Heart left ventricle (tissue), 16 donors: ENCODE measurements around the gene PTRH1. TPM values are rescaled to one million over a fixed set of nuclear protein-coding genes. Genes with fewer than 3 reads are reported as not detected.

ENCODE experiments used
- ATAC-seq, 4 donors: fragments of 200-7000 bp; cut with Tn5 transposase; one replicate each; pipeline ENCODE4 v1.9.1; 2020 to 2022; ENCODE audit warnings: moderate library complexity in 4 of 4, mild to moderate bottlenecking in 3 of 4, moderate number of reproducible peaks in 1 of 4
- DNase-seq, 5 donors: peaks; one replicate each; pipeline ENCODE4 v3.0.0-alpha.2; 2020
- H3K27ac ChIP-seq, 12 donors: fragments of 200-600 bp; sonication (generic) in 4 of 12; one replicate each; pipeline versions ENCODE4 v1.5.0 to v1.8.0; 2016 to 2022; ENCODE audit warnings: mild to moderate bottlenecking in 2 of 12
- H3K27me3 ChIP-seq, 9 donors: fragments of 200-600 bp; sonication (generic) in 2 of 9; one replicate each; pipeline versions ENCODE4 v1.5.1 to v1.8.0; 2016 to 2022; ENCODE audit warnings: mild to moderate bottlenecking in 3 of 9
- H3K36me3 ChIP-seq, 9 donors: fragments of 200-600 bp; sonication (generic) in 2 of 9; one replicate each; pipeline versions ENCODE4 v1.5.0 to v1.8.0; 2018 to 2022; ENCODE audit warnings: mild to moderate bottlenecking in 2 of 9
- H3K4me1 ChIP-seq, 12 donors: fragments of 200-600 bp; sonication (generic) in 4 of 12; one replicate each; pipeline versions ENCODE4 v1.5.0 to v1.8.0; 2016 to 2022; ENCODE audit warnings: mild to moderate bottlenecking in 3 of 12
- H3K4me3 ChIP-seq, 12 donors: fragments of 200-600 bp; sonication (generic) in 4 of 12; one replicate each; pipeline versions ENCODE4 v1.5.0 to v1.8.0; 2017 to 2022; ENCODE audit warnings: mild to moderate bottlenecking in 9 of 12, moderate library complexity in 4 of 12
- H3K9me3 ChIP-seq, 12 donors: fragments of 200-600 bp; sonication (generic) in 4 of 12; one replicate each; pipeline versions ENCODE4 v1.5.0 to v1.8.0; 2016 to 2022; ENCODE audit warnings: mild to moderate bottlenecking in 1 of 12
- CTCF ChIP-seq, 12 donors: fragments of 200-600 bp; sonication (generic) in 4 of 12; IDR thresholded peaks; one replicate each; pipeline versions ENCODE4 v1.5.0 to v1.8.0; 2018 to 2022; ENCODE audit warnings: antibody characterized with exemption in 12 of 12, mild to moderate bottlenecking in 5 of 12
- POLR2A ChIP-seq, 2 donors: fragments of 450-650 bp; IDR thresholded peaks; one replicate each; pipeline ENCODE4 v1.6.1; 2017; ENCODE audit warnings: antibody characterized with exemption in 2 of 2, mild to moderate bottlenecking in 2 of 2, moderate library complexity in 2 of 2
- WGBS, 4 donors: extraction: QIAGEN DNeasy Blood & Tissue Kit in 2 of 4; methylation state at CpG; one replicate each; pipeline versions ENCODE4 v1.1.5 to v1.1.7; 2013 to 2018; 5-methylcytosine and 5-hydroxymethylcytosine counted together
- intact Hi-C, 10 donors: fragments of 100-400 bp; cut with DNase I; formaldehyde crosslinking; loops; one replicate each; pipeline versions ENCODE4 v1.11.1 to v1.14.2; 2022
- polyA plus RNA-seq, 2 donors: library from polyadenylated mRNA; stranded (reverse); fragments of 200-250 nt; gene quantifications; one replicate each; pipeline ENCODE4 v1.2.3, GENCODE V29; 2013
- total RNA-seq, 9 donors: library from RNA; depleted of rRNA in 2 of 9; stranded (reverse); fragments of >200 nt in 2 of 9; fragmentation: NEBNext Ultra II Directional in 3 of 9; extraction: Animal tissue kit (Norgen Biotek cat#: 25700) in 3 of 9; gene quantifications; one replicate each; pipeline versions ENCODE4 v1.1.0 to v1.2.4, GENCODE V29; 2016 to 2023
- donor health status: ischemic (EF 13 %, LVEDD 7.1; RV severe dilation, severe dysfunction).
- donor health status: healthy with polysubstance abuse.
- donor health status: DM: no; HTN: yes; CAD: no.
- donor health status: DM: no; HTN: no; CAD: no.
- donor health status: ischemic (EF 25% LVEDD 6.9; RV normal size, moderate dysfunction).
- donor health status: ischemic (EF 25% LVEDD 5.7; RV mildly dilated, moderate dysfunction).
- donor health status: healthy.
- donor health status: DM: yes; HTN: yes; CAD: no.
- donor health status: ischemic (EF 35%, LVEDD 5.7; RV mildly dilated, moderate dysfunction).
- donor health status: nonischemic (EF 11% LVEDD 7.7; RV severe dilation, severe dysfunction).
- donor health status: DM: yes; HTN: yes; CAD: no.
- donor health status: PGD.
- donor health status: ischemic (EF 29% LVEDD 5.4; RV normal size, mild dysfunction).
- donor health status: nonischemic (EF 23%, LVEDD 6.1; RV moderate dilation, normal function).

The PTRH1 gene
- total and polyA plus RNA-seq, 11 donors, result 7.3 to 44.7 (median 14.0) TPM

GRCh38 chr9:127708952-127709587 is 6.4 kb downstream of the PTRH1 start:
- peaks cover 0 to 3% (median 0%) of the 10 kb centered on the region in 9 donors for H3K36me3 ChIP-seq
- 89 to 93% (median 91%) methylated on average over 7 to 8 of the region's 8 CpGs for WGBS, 4 donors
- H3K27me3 ChIP-seq, result no peaks in the 10 kb centered on the region
- no peak overlapping the region for H3K27ac ChIP-seq
- DNase-seq (no peak), ATAC-seq (no peak)
- no peaks in the 10 kb centered on the region for H3K9me3 ChIP-seq
- intact Hi-C loops, result no loop called here
- H3K4me1 ChIP-seq, result peaks cover 0 to 13% (median under 1%) of the 10 kb centered on the region in 12 donors
- no peak overlapping the region for H3K4me3 ChIP-seq
- TF ChIP-seq POLR2A (IDR thresholded peaks at IDR 0.05) (no peak), CTCF (IDR thresholded peaks at IDR 0.05) (no peak)

- intact Hi-C loops, result no loop called here
- Histone ChIP-seq H3K4me1 (peaks cover 0 to 9% (median 0%) of the 10 kb centered on the region in 12 donors), H3K27ac (no peak overlapping the region), H3K36me3 (peaks cover 0 to 3% (median 0%) of the 10 kb centered on the region in 9 donors), H3K9me3 (no peaks in the 10 kb centered on the region), H3K4me3 (no peak overlapping the region), H3K27me3 (no peaks in the 10 kb centered on the region)
- no peak for ATAC-seq
- 48 to 65% (median 52%) methylated on average over 5 of the region's 5 CpGs for WGBS, 4 donors
- TF ChIP-seq POLR2A (IDR thresholded peaks at IDR 0.05), result no peak
- TF ChIP-seq CTCF (IDR thresholded peaks at IDR 0.05), result no peak
- DNase-seq, result no peak
Observed at GRCh38 chr9:127707766-127708165, 7.7 kb downstream of the PTRH1 start.

- H3K4me1 ChIP-seq, result peaks cover 0 to 9% (median 0%) of the 10 kb centered on the region in 12 donors
- no peak for DNase-seq
- ATAC-seq, result peak in 2 of 4 donors; percentile 17 to 30
- 55 to 69% (median 66%) methylated on average over 11 of the region's 11 CpGs for WGBS, 4 donors
- H3K27me3 ChIP-seq, result no peaks in the 10 kb centered on the region
- TF ChIP-seq POLR2A (IDR thresholded peaks at IDR 0.05) (no peak), CTCF (IDR thresholded peaks at IDR 0.05) (no peak)
- no peaks in the 10 kb centered on the region for H3K36me3 ChIP-seq
- H3K9me3 ChIP-seq, result no peaks in the 10 kb centered on the region
- intact Hi-C loops, result no loop called here
- no peak within 1 kb of the TSS for H3K27ac ChIP-seq
- no peak within 1 kb of the TSS for H3K4me3 ChIP-seq
Observed at GRCh38 chr9:127706836-127707241, 8.6 kb downstream of the PTRH1 start, which contains the start of gene CFAP157. Gene CFAP157, plus strand, starts transcription at chr9:127706988. Its CDS starts 44 bp downstream, at chr9:127707032.

GRCh38 chr9:127705577-127706379 is 9.7 kb downstream of the PTRH1 start:
- no peak for DNase-seq

More at GRCh38 chr9:127705577-127706379, 9.7 kb downstream of the PTRH1 start:
- intact Hi-C loops, result no loop called here
- no peak for ATAC-seq
- WGBS, 4 donors, result 86 to 89% (median 87%) methylated on average over 9 to 12 of the region's 12 CpGs
- H3K4me3 ChIP-seq, result no peak overlapping the region
- no peaks in the 10 kb centered on the region for H3K9me3 ChIP-seq
- H3K27me3 ChIP-seq, result no peaks in the 10 kb centered on the region
- TF ChIP-seq POLR2A (IDR thresholded peaks at IDR 0.05) (no peak), CTCF (IDR thresholded peaks at IDR 0.05) (no peak)
- H3K36me3 ChIP-seq, result no peaks in the 10 kb centered on the region
- H3K4me1 ChIP-seq, result peaks cover 0 to 9% (median 0%) of the 10 kb centered on the region in 12 donors
- no peak overlapping the region for H3K27ac ChIP-seq
